22Rv1 (cell line): ENCODE measurements around the gene NPPC.

ENCODE experiments used
- ZFX ChIP-seq: fragments of 450-650 bp; IDR thresholded peaks from 2 replicates; pipeline ENCODE4 v1.6.1; 2017; ENCODE audit warnings: antibody characterized with exemption, borderline replicate concordance
- TF ChIP-seq, protein P1 (sequence below): fragments of 450-650 bp; IDR thresholded peaks from 2 replicates; pipeline ENCODE4 v1.5.1; 2017; ENCODE audit warnings: mild to moderate bottlenecking

DNA sequence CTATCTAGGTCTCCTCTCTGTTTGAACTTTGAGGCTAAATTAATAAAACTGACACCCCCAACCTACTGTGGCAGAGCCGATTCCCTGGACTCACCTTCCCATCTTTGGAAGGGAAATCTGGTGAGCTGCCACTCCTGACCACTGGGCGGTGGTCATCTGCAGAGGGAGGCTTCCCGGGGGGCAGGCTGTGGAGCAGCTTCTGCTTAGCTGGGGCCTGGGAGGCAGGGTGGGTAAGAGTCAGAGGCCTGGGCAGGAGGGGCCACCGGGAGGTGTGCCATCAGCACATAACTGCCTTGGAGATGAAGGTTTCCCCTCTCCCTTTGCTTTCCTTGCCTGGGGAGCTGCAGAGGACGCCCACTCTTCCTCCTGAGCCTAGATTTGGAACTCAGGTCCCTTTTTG, 2.3 kb upstream of the NPPC start:
- TF ChIP-seq, protein P1, sequence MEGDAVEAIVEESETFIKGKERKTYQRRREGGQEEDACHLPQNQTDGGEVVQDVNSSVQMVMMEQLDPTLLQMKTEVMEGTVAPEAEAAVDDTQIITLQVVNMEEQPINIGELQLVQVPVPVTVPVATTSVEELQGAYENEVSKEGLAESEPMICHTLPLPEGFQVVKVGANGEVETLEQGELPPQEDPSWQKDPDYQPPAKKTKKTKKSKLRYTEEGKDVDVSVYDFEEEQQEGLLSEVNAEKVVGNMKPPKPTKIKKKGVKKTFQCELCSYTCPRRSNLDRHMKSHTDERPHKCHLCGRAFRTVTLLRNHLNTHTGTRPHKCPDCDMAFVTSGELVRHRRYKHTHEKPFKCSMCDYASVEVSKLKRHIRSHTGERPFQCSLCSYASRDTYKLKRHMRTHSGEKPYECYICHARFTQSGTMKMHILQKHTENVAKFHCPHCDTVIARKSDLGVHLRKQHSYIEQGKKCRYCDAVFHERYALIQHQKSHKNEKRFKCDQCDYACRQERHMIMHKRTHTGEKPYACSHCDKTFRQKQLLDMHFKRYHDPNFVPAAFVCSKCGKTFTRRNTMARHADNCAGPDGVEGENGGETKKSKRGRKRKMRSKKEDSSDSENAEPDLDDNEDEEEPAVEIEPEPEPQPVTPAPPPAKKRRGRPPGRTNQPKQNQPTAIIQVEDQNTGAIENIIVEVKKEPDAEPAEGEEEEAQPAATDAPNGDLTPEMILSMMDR, result no peak
- TF ChIP-seq ZFX, result no peak
